ENCODE measurements around the gene SMCR8.

The SMCR8 gene

GRCh38 chr17:18319604-18320256 is 4.6 kb downstream of the SMCR8 start:
- peak overlapping the region; percentile 33 for H3K4me3 ChIP-seq (ENCODE audit: low read depth, low read length)

DNA sequence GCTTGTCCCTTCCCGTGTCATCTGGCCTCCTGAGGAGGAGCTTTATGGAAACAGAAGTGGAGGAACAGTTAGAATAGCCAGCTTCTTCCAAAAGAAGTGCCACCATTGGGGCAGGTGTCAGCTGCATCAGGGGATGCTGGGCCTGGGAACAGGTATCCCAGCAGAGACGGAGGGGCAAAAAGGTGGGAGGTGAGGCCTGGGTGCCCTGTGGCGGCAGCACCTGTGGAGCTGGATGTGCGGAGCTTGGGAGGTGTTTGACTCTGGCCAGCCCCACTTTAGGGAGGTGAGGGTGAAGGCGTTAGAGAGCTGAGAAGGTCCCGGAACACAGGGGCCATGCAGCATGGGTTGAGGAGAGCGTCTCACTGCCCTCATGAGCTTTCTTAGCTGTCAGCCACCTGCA is 5.2 kb downstream of the SMCR8 start:
- no peak for DNase-seq (ENCODE audit: low read depth)
- peak overlapping the region; percentile 33 for H3K4me3 ChIP-seq (ENCODE audit: low read depth, low read length)
- TF ChIP-seq, protein P1, sequence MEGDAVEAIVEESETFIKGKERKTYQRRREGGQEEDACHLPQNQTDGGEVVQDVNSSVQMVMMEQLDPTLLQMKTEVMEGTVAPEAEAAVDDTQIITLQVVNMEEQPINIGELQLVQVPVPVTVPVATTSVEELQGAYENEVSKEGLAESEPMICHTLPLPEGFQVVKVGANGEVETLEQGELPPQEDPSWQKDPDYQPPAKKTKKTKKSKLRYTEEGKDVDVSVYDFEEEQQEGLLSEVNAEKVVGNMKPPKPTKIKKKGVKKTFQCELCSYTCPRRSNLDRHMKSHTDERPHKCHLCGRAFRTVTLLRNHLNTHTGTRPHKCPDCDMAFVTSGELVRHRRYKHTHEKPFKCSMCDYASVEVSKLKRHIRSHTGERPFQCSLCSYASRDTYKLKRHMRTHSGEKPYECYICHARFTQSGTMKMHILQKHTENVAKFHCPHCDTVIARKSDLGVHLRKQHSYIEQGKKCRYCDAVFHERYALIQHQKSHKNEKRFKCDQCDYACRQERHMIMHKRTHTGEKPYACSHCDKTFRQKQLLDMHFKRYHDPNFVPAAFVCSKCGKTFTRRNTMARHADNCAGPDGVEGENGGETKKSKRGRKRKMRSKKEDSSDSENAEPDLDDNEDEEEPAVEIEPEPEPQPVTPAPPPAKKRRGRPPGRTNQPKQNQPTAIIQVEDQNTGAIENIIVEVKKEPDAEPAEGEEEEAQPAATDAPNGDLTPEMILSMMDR (conservative IDR thresholded peaks at IDR 0.05; ENCODE audit: low read depth, low read length) = no peak

More at GRCh38 chr17:18319604-18320256, 4.6 kb downstream of the SMCR8 start:
- TF ChIP-seq, protein P1 (conservative IDR thresholded peaks at IDR 0.05; ENCODE audit: low read depth, low read length) = peak; percentile 76
- peak; percentile 86 for DNase-seq (ENCODE audit: low read depth)

DNA sequence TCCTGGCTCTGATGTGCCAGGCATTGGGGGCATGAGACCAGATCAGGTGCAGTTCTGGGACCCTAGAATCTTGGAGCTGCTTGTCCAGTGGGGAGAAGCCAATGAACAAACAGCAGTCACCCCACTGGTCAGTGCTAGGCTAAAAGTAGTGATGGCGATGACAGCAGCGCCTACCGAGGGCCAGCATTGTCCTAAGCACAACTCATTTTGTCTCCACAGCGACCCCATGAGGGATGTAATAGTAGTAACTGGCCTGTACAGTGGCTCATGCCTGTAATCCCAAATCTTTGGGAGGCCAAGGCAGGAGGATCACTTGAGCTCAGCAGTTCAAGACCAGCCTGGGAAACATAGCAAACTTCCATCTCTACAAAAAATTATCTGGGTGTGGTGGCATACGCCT is 6.2 kb downstream of the SMCR8 start:
- no peak overlapping the region for H3K4me3 ChIP-seq (ENCODE audit: low read depth, low read length)
- TF ChIP-seq, protein P1 (conservative IDR thresholded peaks at IDR 0.05; ENCODE audit: low read depth, low read length) = peak; percentile 42
- peak; percentile 28 for DNase-seq (ENCODE audit: low read depth)

- no peak overlapping the region for H3K4me3 ChIP-seq (ENCODE audit: low read depth, low read length)
- TF ChIP-seq, protein P1 (conservative IDR thresholded peaks at IDR 0.05; ENCODE audit: low read depth, low read length) = no peak
- DNase-seq (ENCODE audit: low read depth) = no peak
These were observed 7.4 kb downstream of the SMCR8 start for GRCh38 chr17:18322522-18322921.

DNA sequence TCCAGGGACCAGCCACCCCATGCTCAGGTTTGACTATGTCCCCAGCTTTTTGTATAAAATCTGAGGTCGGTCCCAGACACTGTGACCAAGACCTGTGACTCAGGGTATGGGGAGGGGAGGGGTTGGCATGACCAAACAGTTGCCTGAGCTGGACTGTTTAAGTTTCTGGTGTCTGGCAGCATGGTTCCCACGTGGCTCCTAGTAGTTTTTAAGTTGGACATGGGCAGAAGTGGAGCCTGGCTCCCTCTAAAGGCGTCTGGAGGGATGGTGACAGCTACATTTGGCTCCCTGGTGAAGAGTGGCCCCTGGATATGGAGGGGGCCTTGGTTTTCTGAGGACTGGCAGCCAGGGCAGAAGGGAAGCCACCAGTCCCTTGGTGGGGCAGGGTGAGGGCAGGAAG is 7.9 kb downstream of the SMCR8 start:
- DNase-seq (ENCODE audit: low read depth) = peak; percentile 24
- no peak overlapping the region for H3K4me3 ChIP-seq (ENCODE audit: low read depth, low read length)
- TF ChIP-seq, protein P1 (conservative IDR thresholded peaks at IDR 0.05; ENCODE audit: low read depth, low read length) = peak; percentile 39

DNA sequence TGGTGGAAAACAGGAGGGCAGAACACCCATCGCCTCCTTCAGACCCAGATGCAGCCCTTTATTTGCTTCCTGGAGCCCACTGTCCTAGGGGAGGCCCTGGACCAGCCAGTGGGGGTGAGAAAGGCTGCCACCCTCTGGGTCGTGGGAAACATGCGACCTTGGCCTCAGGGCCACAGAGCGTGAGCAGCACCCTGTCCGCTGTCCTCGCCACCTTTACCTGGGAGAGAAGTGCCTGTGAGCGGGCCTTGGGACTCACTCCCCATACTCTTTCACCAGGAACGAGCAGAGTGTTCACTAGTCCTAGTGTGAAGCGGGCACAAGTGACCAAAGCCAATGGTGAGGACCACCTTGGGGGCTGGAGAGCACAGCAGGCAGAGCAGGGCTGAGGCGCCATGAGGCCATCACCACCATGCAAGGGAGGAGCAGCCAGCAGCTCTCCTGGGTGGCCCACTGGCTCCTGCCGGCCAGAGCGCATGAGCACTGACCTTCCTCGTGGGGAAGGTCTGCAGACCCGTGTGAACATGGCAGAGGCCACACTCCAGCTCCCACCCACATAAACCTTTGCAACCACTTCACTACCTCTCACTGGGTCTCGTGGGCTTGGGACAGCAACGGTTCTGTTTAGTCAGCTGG is 8.5 kb downstream of the SMCR8 start:
- TF ChIP-seq, protein P1 (conservative IDR thresholded peaks at IDR 0.05; ENCODE audit: low read depth, low read length) = no peak
- no peak for DNase-seq (ENCODE audit: low read depth)

More for the DNA sequence above, 8.5 kb downstream of the SMCR8 start:
- no peak overlapping the region for H3K4me3 ChIP-seq (ENCODE audit: low read depth, low read length)
